DND-41 (cell line): Measurements from ENCODE around the gene FCRLA.
"Not testable (repeated sequence)": the region's sequence is repeated elsewhere in the genome, so short reads cannot be mapped to it uniquely, and the experiment has no call there.

Experiments
- ATAC-seq: fragments of 200-7000 bp; cut with Tn5 transposase; 3 replicates; pipeline ENCODE4 v1.9.1; 2021; ENCODE audit warnings: low read depth; ENCODE audit not compliant: insufficient read depth
- DNase-seq: peaks from one replicate; pipeline ENCODE4 v3.0.0-alpha.2; 2020
- H2AFZ ChIP-seq: 2 replicates; pipeline ENCODE4 v1.6.0; 2012; ENCODE audit warnings: low read depth, low read length
- H3K27ac ChIP-seq: 2 replicates; pipeline ENCODE4 v1.5.1; 2012; ENCODE audit warnings: low read length, inconsistent platforms
- H3K27me3 ChIP-seq: fragments of 200-600 bp; sonication (generic); 2 replicates; pipeline ENCODE4 v1.6.0; 2012; ENCODE audit warnings: low read length, mild to moderate bottlenecking, inconsistent platforms; ENCODE audit not compliant: insufficient read depth, poor library complexity
- H3K36me3 ChIP-seq: 2 replicates; pipeline ENCODE4 v1.5.1; 2012; ENCODE audit warnings: low read length, inconsistent platforms; ENCODE audit not compliant: insufficient read depth
- H3K4me1 ChIP-seq: 2 replicates; pipeline ENCODE4 v1.5.1; 2012; ENCODE audit warnings: mild to moderate bottlenecking, low read length; ENCODE audit not compliant: insufficient read depth
- H3K4me2 ChIP-seq: 2 replicates; pipeline ENCODE4 v1.6.0; 2012; ENCODE audit warnings: mild to moderate bottlenecking, moderate library complexity, low read length, inconsistent platforms; ENCODE audit not compliant: insufficient read depth
- H3K4me3 ChIP-seq, 2 experiments: fragments of 200-600 bp in 1 of 2; shearing (Covaris generic) in 1 of 2; 2 replicates each; pipeline ENCODE4 v1.5.1; 2012 to 2016; ENCODE audit warnings: inconsistent platforms in 2 of 2, low read length in 2 of 2, mild to moderate bottlenecking in 2 of 2, low read depth in 1 of 2, moderate library complexity in 1 of 2
- H3K79me2 ChIP-seq: 2 replicates; pipeline ENCODE4 v1.6.0; 2012; ENCODE audit warnings: low read length, inconsistent platforms; ENCODE audit not compliant: insufficient read depth
- H3K9ac ChIP-seq: 2 replicates; pipeline ENCODE4 v1.6.0; 2012; ENCODE audit warnings: low read depth, mild to moderate bottlenecking, inconsistent platforms, low read length, moderate library complexity
- H3K9me3 ChIP-seq: 2 replicates; pipeline ENCODE4 v1.5.1; 2012; ENCODE audit warnings: low read length, moderate library complexity, mild to moderate bottlenecking, inconsistent platforms; ENCODE audit not compliant: insufficient read depth, severe bottlenecking
- H4K20me1 ChIP-seq: 2 replicates; pipeline ENCODE4 v1.6.0; 2012; ENCODE audit warnings: low read length; ENCODE audit not compliant: insufficient read depth
- EZH2 ChIP-seq: IDR thresholded peaks from 3 replicates; pipeline ENCODE4 v1.6.1; 2012; ENCODE audit warnings: borderline replicate concordance, low read depth, mild to moderate bottlenecking, moderate library complexity, low read length, inconsistent platforms; ENCODE audit not compliant: severe bottlenecking
- TF ChIP-seq, protein P1 (sequence below): IDR thresholded peaks from 2 replicates; pipeline ENCODE4 v1.5.1; 2012; ENCODE audit warnings: borderline replicate concordance, low read length, moderate library complexity, mild to moderate bottlenecking; ENCODE audit not compliant: poor library complexity, severe bottlenecking; ENCODE audit errors: extremely low read depth

The FCRLA gene, protein sequence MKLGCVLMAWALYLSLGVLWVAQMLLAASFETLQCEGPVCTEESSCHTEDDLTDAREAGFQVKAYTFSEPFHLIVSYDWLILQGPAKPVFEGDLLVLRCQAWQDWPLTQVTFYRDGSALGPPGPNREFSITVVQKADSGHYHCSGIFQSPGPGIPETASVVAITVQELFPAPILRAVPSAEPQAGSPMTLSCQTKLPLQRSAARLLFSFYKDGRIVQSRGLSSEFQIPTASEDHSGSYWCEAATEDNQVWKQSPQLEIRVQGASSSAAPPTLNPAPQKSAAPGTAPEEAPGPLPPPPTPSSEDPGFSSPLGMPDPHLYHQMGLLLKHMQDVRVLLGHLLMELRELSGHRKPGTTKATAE

DNA sequence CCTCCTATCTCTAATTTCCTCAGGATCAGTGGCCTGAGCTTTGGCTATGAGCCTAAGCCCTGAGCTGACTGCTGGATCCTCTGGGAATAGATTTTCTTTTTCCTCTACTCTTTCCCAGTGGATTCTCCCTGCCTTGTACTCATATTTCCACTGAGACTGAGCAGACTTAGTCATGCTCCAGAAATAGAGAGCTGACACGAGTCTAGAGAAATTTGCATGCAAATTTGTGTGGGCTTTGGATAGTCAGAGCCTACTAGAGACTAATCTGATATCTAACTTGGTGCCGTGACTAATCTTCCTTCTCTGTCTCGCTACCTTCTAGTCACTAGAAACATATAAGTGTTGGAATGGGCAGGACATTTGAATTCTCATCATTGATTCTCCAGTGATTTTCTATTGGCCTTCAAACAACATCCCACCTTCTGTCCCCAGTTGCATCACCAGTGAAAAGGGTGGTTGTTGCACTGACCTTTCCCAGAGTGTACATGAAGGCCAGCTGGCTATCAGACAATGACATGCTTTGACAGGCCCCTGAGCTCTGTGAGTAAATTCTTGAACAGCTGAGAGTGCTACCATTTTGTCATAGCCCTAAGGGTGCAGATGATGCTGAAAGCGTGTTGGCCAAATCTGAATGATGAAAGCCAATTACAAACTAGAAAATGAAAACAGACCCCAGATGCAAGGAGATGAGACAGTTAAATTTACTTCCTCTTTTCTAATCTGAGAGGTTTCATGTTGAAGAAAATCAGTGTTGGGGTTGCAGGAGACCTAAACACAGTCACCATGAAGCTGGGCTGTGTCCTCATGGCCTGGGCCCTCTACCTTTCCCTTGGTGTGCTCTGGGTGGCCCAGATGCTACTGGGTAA lies at the start of gene FCRLA:
Gene FCRLA (plus strand): TSS at position 748 of the 866 bp plus-strand sequence. CDS start 36 bp downstream, at position 784.
- Histone ChIP-seq H3K4me3 (no peak within 1 kb of the TSS), H3K27me3 (peaks cover 18% of the 10 kb centered on the region), H3K4me1 (no peaks in the 10 kb centered on the region), H2AFZ (no peak within 1 kb of the TSS), H3K4me2 (no peak within 1 kb of the TSS), H3K27ac (no peak within 1 kb of the TSS), H3K9me3 (no peaks in the 10 kb centered on the region), H3K9ac (no peak within 1 kb of the TSS), H3K79me2 (no peaks in the 10 kb centered on the region), H4K20me1 (no peaks in the 10 kb centered on the region), H3K36me3 (no peaks in the 10 kb centered on the region)
- no peak for DNase-seq
- ATAC-seq: no peak
- TF ChIP-seq EZH2: no peak
- TF ChIP-seq, protein P1, sequence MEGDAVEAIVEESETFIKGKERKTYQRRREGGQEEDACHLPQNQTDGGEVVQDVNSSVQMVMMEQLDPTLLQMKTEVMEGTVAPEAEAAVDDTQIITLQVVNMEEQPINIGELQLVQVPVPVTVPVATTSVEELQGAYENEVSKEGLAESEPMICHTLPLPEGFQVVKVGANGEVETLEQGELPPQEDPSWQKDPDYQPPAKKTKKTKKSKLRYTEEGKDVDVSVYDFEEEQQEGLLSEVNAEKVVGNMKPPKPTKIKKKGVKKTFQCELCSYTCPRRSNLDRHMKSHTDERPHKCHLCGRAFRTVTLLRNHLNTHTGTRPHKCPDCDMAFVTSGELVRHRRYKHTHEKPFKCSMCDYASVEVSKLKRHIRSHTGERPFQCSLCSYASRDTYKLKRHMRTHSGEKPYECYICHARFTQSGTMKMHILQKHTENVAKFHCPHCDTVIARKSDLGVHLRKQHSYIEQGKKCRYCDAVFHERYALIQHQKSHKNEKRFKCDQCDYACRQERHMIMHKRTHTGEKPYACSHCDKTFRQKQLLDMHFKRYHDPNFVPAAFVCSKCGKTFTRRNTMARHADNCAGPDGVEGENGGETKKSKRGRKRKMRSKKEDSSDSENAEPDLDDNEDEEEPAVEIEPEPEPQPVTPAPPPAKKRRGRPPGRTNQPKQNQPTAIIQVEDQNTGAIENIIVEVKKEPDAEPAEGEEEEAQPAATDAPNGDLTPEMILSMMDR: no peak

DNA sequence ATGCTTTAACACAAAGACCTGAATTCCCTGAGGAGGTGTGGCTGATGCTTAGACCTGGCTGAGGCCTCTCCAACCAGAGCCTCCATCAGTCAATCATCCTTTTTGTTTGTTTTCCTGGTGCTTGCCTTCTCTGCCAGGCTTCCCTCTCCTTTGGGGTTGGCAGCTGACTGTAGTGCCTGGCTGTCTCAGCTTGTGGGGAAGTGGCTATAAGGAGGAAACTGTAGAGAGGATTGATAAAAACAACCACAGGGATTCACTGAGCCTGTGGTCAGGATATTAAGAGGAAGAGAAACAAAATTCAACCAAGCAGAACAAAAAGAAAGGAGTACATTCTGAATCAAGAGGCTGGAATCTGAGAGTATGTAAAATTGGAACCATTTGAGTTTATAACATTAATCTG lies 48.5 kb upstream of the FCRLA start:
- not testable (repeated sequence) for ATAC-seq, H3K4me1 ChIP-seq, DNase-seq, H3K4me3 ChIP-seq, H3K4me2 ChIP-seq, H3K27me3 ChIP-seq, H3K9ac ChIP-seq, H3K79me2 ChIP-seq, H2AFZ ChIP-seq, H3K36me3 ChIP-seq, H3K9me3 ChIP-seq, H4K20me1 ChIP-seq, H3K27ac ChIP-seq

DNA sequence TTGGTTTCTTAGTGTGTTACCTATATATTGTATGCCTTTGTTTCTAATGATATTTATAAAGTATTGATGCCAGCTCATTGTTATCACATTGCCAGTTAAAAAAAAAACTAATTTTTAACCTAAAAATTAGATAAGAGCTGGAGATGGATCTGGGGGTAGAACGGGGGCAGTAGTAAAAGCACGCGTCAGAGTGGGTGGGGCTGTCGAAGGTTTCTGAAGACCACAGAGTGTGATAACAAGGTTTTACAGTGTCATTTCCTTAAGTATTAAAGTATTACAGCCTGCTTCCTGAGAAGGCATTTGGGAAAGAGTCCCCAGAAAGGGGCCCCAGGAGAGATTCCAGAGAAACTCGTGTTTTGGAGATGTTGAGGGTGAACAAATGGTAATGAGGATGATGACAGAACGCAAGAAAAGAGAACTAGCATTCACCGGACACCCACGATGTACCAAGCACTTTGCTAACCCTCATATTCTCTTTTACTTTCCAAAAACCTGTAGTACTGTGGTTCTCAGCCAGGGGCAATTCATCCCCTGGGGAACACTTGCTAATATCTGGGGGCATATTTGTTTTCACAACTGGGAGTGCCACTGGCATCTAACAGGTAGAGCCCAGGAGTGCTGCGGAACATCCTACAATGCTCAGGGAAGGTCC lies 45.2 kb upstream of the FCRLA start:
- H3K79me2 ChIP-seq, ATAC-seq, H4K20me1 ChIP-seq, H3K36me3 ChIP-seq, H3K4me2 ChIP-seq, DNase-seq, H3K27me3 ChIP-seq, H3K9me3 ChIP-seq, H3K9ac ChIP-seq, H3K4me1 ChIP-seq, H3K27ac ChIP-seq, H2AFZ ChIP-seq, H3K4me3 ChIP-seq: not testable (repeated sequence)

DNA sequence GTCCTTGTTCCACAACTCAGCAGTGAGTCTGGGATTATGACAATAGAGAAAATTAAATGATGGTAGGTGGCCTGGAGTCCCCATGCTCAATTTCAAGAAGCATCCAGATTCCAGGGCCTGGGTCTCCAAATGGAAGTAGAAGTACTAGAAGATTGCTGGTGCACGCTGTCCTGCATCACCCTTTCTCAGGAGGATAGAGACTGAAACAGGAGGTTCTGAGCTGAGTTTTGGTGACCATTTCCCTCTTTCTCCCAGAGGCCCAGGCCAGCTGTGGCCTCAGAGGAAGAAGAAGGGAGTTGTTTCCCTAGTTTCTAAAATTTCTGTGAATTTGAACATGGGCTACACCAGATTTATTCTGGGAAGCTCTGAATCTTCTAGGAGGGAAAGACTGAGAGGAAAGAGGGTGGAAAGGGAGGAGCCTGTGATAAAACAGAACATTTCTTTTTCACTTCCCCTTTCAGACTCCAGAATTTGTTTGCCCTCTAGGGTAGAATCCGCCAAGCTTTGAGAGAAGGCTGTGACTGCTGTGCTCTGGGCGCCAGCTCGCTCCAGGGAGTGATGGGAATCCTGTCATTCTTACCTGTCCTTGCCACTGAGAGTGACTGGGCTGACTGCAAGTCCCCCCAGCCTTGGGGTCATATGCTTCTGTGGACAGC lies 44.2 kb upstream of the FCRLA start, which contains the start of gene FCGR2B:
Gene FCGR2B (plus strand): TSS at position 460 of the 656 bp plus-strand sequence. CDS start 99 bp downstream, at position 559.
- not testable (repeated sequence) for H2AFZ ChIP-seq

DNA sequence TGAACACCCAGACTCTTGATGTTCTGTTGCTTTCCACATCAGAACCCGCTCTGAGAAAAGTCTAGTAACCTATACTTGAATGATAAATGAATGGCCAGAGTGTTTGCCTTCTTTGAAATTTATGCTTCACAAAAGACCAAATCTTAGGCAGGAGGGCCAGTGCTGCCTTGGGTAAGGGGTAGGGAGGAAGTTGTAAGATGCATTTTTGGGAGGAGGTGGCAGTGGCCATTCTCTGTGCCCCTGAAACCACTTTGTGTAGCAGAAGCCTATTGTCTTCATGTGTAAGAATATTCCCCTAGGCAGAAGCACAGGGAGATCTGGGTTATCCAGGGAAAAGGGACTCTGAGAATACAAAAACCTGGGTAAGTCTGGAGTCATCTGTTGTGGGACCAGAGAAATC lies 43.5 kb upstream of the FCRLA start:
- H4K20me1 ChIP-seq, DNase-seq, H3K36me3 ChIP-seq, H3K9me3 ChIP-seq, H3K4me2 ChIP-seq, H3K27me3 ChIP-seq, ATAC-seq, H3K27ac ChIP-seq, H3K4me1 ChIP-seq, H2AFZ ChIP-seq, H3K9ac ChIP-seq, H3K79me2 ChIP-seq, H3K4me3 ChIP-seq: not testable (repeated sequence)

More for the DNA sequence above, 44.2 kb upstream of the FCRLA start, which contains the start of gene FCGR2B:
- not testable (repeated sequence) for H3K4me1 ChIP-seq, H4K20me1 ChIP-seq, ATAC-seq, H3K27me3 ChIP-seq, H3K4me2 ChIP-seq, H3K9me3 ChIP-seq, H3K36me3 ChIP-seq, H3K4me3 ChIP-seq, H3K9ac ChIP-seq, H3K79me2 ChIP-seq, DNase-seq, H3K27ac ChIP-seq

DNA sequence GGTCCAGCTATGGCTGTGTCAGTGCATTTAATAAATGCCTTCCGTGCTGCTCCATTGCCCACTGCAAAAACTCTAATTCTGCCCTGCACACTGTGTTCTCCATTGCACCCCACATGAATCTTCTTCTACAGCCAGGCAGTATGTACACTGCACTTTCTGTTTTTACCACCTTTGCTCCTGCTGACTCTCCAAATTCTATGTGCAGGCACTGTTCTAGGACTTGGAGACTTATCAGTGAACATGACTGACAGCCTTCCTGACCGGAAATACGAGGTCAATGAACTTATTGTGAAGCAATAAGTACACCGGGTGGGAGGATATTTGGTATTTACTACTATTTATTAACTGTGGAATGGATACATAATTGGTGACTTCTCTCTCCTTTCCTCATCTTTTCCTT lies 42.3 kb upstream of the FCRLA start:
- not testable (repeated sequence) for H3K27me3 ChIP-seq

More for the DNA sequence above, 42.3 kb upstream of the FCRLA start:
- not testable (repeated sequence) for DNase-seq, H3K9ac ChIP-seq, ATAC-seq, H3K4me2 ChIP-seq, H3K79me2 ChIP-seq, H4K20me1 ChIP-seq, H3K27ac ChIP-seq, H3K9me3 ChIP-seq, H2AFZ ChIP-seq, H3K4me1 ChIP-seq, H3K36me3 ChIP-seq, H3K4me3 ChIP-seq
